Lung (tissue), 12 donors: Measurements from ENCODE around the gene PELI3. TPM values are rescaled to one million over a fixed set of nuclear protein-coding genes. Genes with fewer than 3 reads are reported as not detected.
"Not testable (repeated sequence)": the region's sequence is repeated elsewhere in the genome, so short reads cannot be mapped to it uniquely, and the experiment has no call there.

ENCODE experiments used
- ATAC-seq: fragments of 200-7000 bp; cut with Tn5 transposase; one replicate; pipeline ENCODE4 v1.9.1; 2020; ENCODE audit warnings: moderate number of reproducible peaks; ENCODE audit not compliant: insufficient read depth, low FRiP score
- DNase-seq, 3 donors: peaks; one replicate each; pipeline ENCODE4 v3.0.0-alpha.2; 2013 to 2017
- H3K27ac ChIP-seq, 2 donors: one replicate each; pipeline ENCODE4 v1.5.1; 2013; ENCODE audit warnings: mild to moderate bottlenecking in 2 of 2, moderate library complexity in 2 of 2, control low read depth in 1 of 2, inconsistent platforms in 1 of 2, low read depth in 1 of 2, low read length in 1 of 2
- H3K27me3 ChIP-seq, 3 donors: one replicate each; pipeline ENCODE4 v1.5.1; 2013; ENCODE audit warnings: low read length in 2 of 3; ENCODE audit not compliant: control insufficient read depth in 3 of 3, insufficient read depth in 3 of 3
- H3K36me3 ChIP-seq, 4 donors: one replicate each; pipeline ENCODE4 v1.5.1; 2013; ENCODE audit warnings: low read length in 4 of 4, mild to moderate bottlenecking in 1 of 4, moderate library complexity in 1 of 4; ENCODE audit not compliant: control insufficient read depth in 4 of 4, insufficient read depth in 4 of 4
- H3K4me1 ChIP-seq, 5 donors: one replicate each; pipeline ENCODE4 v1.5.1; 2013; ENCODE audit warnings: low read length in 5 of 5, mild to moderate bottlenecking in 2 of 5, moderate library complexity in 1 of 5; ENCODE audit not compliant: control insufficient read depth in 5 of 5, insufficient read depth in 5 of 5
- H3K4me3 ChIP-seq: one replicate; pipeline ENCODE4 v1.5.1; 2013; ENCODE audit warnings: mild to moderate bottlenecking, control low read depth, moderate library complexity
- H3K9ac ChIP-seq, 2 donors: one replicate each; pipeline ENCODE4 v1.5.1; 2013; ENCODE audit warnings: low read length in 2 of 2, control low read depth in 1 of 2; ENCODE audit not compliant: insufficient read depth in 1 of 2
- H3K9me3 ChIP-seq, 4 donors: one replicate each; pipeline ENCODE4 v1.5.1; 2013; ENCODE audit warnings: low read length in 3 of 4, mild to moderate bottlenecking in 1 of 4, moderate library complexity in 1 of 4; ENCODE audit not compliant: control insufficient read depth in 4 of 4, insufficient read depth in 3 of 4
- WGBS, 2 donors: extraction: QIAGEN DNeasy Blood & Tissue Kit; methylation state at CpG; one replicate each; pipeline ENCODE4 v1.1.7; 2013; 5-methylcytosine and 5-hydroxymethylcytosine counted together
- polyA plus RNA-seq, 2 donors: library from polyadenylated mRNA; stranded (reverse); fragments of 200-250 nt; gene quantifications; one replicate each; pipeline ENCODE4 v1.2.1, GENCODE V29; 2013
- total RNA-seq, 2 donors: library from RNA; depleted of rRNA in 1 of 2; stranded (reverse); fragments of >200 nt in 1 of 2; gene quantifications; one replicate each; pipeline ENCODE4 v1.2.1, GENCODE V29; 2014 to 2021
- TF ChIP-seq, protein P1 (sequence below): IDR thresholded peaks from 2 replicates; pipeline ENCODE4 v1.5.1; 2012; ENCODE audit warnings: mild to moderate bottlenecking; ENCODE audit errors: control extremely low read depth, extremely low read depth
- donor health status: control.
- donor health status: control.
- donor health status: Bipolar disorder and iron deficiency.
- donor health status: healthy.
- donor health status: DM: yes; HTN: yes; CAD: no.

Gene PELI3
- total and polyA plus RNA-seq, 4 donors: 4.9 to 12.6 (median 7.5) TPM

DNA sequence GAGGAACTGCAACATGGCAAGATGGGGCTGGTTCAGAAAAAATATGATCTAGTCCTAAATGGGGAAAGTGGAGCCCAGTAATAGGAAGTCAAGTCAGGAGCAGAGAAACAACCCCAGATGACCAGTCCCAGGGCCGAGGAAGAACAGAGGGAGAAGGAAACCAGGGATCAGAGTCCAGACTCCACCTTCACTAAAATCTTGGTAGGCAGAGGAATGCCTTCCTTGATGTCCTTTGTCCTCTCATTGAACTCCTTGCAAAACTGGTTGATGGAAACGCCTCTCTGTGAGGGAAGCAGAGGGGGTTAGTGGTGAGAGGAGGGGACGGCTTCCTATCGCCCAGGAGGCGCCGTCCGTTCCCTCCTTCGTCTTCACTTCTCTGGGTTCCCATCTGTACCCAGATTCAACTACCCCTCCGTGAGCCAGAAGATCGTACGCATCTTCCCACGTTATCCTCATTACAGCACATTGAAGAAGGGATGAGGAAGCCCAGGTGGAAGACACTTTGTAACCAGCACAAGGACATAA lies 28.7 kb upstream of the PELI3 start:
- DNase-seq: peak in 2 of 3 donors; percentile 4 to 13
- Histone ChIP-seq H3K27me3 (no peaks in the 10 kb centered on the region), H3K36me3 (peaks cover 10 to 14% (median 12%) of the 10 kb centered on the region in 4 donors), H3K4me1 (peaks cover 0 to 7% (median 5%) of the 10 kb centered on the region in 5 donors), H3K9me3 (peaks cover 0 to under 1% (median 0%) of the 10 kb centered on the region in 4 donors), H3K9ac (peak overlapping the region; percentile 59 to 70), H3K4me3 (peak overlapping the region; percentile 82), H3K27ac (peak overlapping the region; percentile 70 to 89)
- TF ChIP-seq, protein P1, sequence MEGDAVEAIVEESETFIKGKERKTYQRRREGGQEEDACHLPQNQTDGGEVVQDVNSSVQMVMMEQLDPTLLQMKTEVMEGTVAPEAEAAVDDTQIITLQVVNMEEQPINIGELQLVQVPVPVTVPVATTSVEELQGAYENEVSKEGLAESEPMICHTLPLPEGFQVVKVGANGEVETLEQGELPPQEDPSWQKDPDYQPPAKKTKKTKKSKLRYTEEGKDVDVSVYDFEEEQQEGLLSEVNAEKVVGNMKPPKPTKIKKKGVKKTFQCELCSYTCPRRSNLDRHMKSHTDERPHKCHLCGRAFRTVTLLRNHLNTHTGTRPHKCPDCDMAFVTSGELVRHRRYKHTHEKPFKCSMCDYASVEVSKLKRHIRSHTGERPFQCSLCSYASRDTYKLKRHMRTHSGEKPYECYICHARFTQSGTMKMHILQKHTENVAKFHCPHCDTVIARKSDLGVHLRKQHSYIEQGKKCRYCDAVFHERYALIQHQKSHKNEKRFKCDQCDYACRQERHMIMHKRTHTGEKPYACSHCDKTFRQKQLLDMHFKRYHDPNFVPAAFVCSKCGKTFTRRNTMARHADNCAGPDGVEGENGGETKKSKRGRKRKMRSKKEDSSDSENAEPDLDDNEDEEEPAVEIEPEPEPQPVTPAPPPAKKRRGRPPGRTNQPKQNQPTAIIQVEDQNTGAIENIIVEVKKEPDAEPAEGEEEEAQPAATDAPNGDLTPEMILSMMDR: no peak
- WGBS, 2 donors: 7 to 8% methylated on average over 12 of the region's 12 CpGs
- ATAC-seq: no peak

DNA sequence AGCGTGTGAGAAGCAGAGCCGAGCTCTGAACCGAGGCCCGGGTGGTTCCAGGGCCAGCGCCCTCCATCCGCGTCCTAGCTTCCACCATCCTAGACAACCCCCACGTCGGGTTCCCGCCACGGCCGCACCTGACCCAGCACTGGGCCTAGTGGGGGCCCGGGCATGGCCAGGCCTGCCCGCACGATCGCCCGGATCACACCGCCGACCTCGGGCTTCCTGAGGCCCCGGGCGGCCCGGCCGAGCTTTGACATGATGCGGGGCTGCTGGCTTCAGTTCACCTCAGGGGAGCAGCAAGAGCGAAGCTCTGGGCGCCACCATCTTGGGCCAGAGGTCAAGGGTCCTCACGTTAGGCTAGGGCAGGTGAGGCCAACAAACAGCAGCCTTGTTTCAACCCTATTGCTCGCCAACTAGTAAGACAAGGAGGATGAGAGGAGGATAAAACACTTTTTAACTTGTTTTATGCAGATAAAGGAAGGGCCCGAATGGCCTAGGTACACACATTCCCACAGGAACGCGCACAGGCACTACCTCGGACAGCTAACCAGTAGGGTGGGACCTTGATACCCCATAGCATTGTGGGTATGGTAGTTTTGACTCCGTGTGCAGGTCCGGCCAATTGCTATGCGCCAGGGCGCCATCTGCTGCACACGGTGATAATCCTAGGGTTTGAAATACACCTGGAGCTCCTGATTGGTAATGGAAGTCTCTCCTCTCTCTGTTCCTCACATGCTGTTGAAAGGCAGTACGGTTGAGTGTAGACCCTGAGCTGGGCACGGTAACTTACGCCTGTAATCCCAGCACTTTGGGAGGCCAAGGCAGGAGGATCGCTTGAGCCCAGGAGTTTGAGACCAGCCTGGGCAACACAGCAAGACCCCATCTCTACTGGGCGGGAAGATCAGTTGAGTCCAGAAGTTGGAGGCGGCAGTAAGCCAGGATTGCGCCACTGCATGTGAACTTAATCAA lies 27.9 kb upstream of the PELI3 start, which contains the start of gene MRPL11:
MRPL11 (minus strand) TSS at position 345 of the 963 bp plus-strand sequence; CDS start at position 251, 94 bp downstream.
- Histone ChIP-seq H3K4me1 (peaks cover 0 to 7% (median 5%) of the 10 kb centered on the region in 5 donors), H3K36me3 (peaks cover 10 to 14% (median 12%) of the 10 kb centered on the region in 4 donors), H3K27me3 (no peaks in the 10 kb centered on the region), H3K4me3 (peak within 1 kb of the TSS; percentile 82), H3K9ac (peak within 1 kb of the TSS; percentile 59 to 70), H3K9me3 (peaks cover 0 to 4% (median 2%) of the 10 kb centered on the region in 4 donors), H3K27ac (peak within 1 kb of the TSS; percentile 70 to 89)
- peak; percentile 91 to 97 (median 95) for DNase-seq
- peak; percentile 100 for ATAC-seq
- 7 to 8% methylated on average over 44 to 45 of the region's 45 CpGs for WGBS, 2 donors
- TF ChIP-seq, protein P1: peak; percentile 80

DNA sequence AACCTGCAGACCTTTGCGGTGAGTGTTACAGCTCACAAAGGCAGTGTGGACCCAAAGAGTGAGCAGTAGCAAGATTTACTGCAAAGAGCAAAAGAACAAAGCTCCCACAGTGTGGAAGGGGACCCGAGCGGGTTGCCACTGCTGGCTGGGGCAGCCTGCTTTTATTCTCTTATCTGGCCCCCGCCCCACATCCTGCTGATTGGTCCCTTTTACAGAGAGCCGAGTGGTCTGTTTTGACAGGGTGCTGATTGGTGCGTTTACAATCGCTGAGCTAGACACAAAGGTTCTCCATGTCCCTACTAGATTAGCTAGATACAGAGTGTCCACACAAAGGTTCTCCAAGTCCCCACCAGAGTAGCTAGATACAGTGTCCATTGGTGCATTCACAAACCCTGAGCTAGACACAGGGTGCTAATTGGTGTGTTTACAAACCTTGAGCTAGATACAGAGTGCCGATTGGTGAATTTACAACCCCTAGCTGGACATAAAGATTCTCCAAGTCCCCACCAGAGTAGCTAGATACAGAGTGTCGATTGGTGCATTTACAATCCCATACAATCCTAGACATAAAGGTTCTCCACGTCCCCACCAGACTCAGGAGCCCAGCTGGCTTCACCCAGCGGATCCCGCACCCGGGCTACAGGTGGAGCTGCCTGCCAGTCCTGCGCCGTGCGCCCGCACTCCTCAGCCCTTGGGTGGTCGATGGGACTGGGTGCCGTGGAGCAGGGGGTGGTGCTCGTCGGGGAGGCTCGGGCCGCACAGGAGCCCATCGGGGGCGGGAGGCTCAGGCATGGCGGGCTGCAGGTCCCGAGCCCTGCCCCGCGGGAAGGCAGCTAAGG lies 26.4 kb upstream of the PELI3 start:
- H3K9me3 ChIP-seq, ATAC-seq, DNase-seq, H3K4me1 ChIP-seq, H3K4me3 ChIP-seq, H3K27me3 ChIP-seq, H3K9ac ChIP-seq, H3K27ac ChIP-seq: not testable (repeated sequence)
- H3K36me3 ChIP-seq: peaks cover 8 to 12% (median 10%) of the 10 kb centered on the region in 4 donors
- 84 to 91% methylated on average over 29 of the region's 29 CpGs for WGBS, 2 donors

DNA sequence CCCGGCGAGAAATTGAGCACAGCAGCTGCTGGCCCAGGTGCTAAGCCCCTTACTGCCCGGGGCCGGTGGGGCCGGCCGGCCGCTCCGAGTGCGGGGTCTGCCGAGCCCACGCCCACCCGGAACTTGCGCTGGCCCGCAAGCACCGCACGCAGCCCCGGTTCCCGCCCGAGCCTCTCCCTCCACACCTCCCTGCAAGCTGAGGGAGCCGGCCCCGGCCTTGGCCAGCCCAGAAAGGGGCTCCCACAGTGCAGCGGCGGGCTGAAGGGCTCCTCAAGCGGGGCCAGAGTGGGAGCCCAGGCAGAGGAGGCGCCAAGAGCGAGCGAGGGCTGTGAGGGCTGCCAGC lies 25.8 kb upstream of the PELI3 start:
- not testable (repeated sequence) for H3K9ac ChIP-seq, H3K4me3 ChIP-seq, H3K4me1 ChIP-seq, H3K27ac ChIP-seq, DNase-seq, H3K27me3 ChIP-seq, H3K9me3 ChIP-seq, ATAC-seq, H3K36me3 ChIP-seq
- WGBS, 2 donors: 86 to 98% methylated on average over 17 to 27 of the region's 27 CpGs
